K562 (cell line): ENCODE results near the gene DKK3.

Experiments
- SP1 ChIP-seq: sonication (generic); formaldehyde crosslinking; IDR thresholded peaks from 2 replicates; pipeline ENCODE4 v1.8.1; 2022; ENCODE audit warnings: mild to moderate bottlenecking, missing genetic modification reagents
- TAF9B ChIP-seq: fragments of 450-650 bp; IDR thresholded peaks from 2 replicates; pipeline ENCODE4 v1.6.1; 2018; ENCODE audit warnings: mild to moderate bottlenecking; ENCODE audit not compliant: partially characterized antibody

GRCh38 chr11:12003815-12004214, 4.6 kb downstream of the DKK3 start:
- no peak for TF ChIP-seq TAF9B
- TF ChIP-seq SP1 (CRISPR knock-in tag) = no peak
